Gastroesophageal sphincter (tissue), 4 donors: Measurements from ENCODE around the gene KCP. TPM values are rescaled to one million over a fixed set of nuclear protein-coding genes. Genes with fewer than 3 reads are reported as not detected.

ENCODE experiments used
- ATAC-seq: fragments of 150-250 bp; one replicate; pipeline ENCODE4 v1.9.1; 2016; ENCODE audit warnings: mild to moderate bottlenecking, moderate library complexity
- H3K27ac ChIP-seq, 4 donors: fragments of 200-600 bp; sonication (generic) in 3 of 4; 1 replicate in 3 of 4; 2 replicates in 1 of 4; pipeline ENCODE4 v1.5.1; 2016 to 2019
- H3K27me3 ChIP-seq: fragments of 200-600 bp; sonication (generic); one replicate; pipeline ENCODE4 v1.5.1; 2019
- H3K36me3 ChIP-seq, 2 donors: fragments of 200-600 bp; sonication (generic); one replicate each; pipeline ENCODE4 v1.5.1; 2019; ENCODE audit warnings: control low read depth in 1 of 2
- H3K4me1 ChIP-seq, 3 donors: fragments of 200-600 bp; sonication (generic); 1 replicate in 2 of 3; 2 replicates in 1 of 3; pipeline ENCODE4 v1.5.1; 2016 to 2019; ENCODE audit warnings: control low read depth in 2 of 3
- H3K4me3 ChIP-seq, 2 donors: fragments of 200-600 bp; sonication (generic); one replicate each; pipeline ENCODE4 v1.5.1; 2019; ENCODE audit warnings: mild to moderate bottlenecking in 1 of 2, moderate library complexity in 1 of 2
- H3K9me3 ChIP-seq, 3 donors: fragments of 200-600 bp; sonication (generic); one replicate each; pipeline ENCODE4 v1.5.1; 2017 to 2019; ENCODE audit warnings: control low read depth in 2 of 3
- CTCF ChIP-seq, 4 experiments: fragments of 200-600 bp in 2 of 4; fragments of 450-650 bp in 2 of 4; sonication (generic) in 1 of 4; IDR thresholded peaks; one replicate each; pipeline ENCODE4 v1.5.1; 2017 to 2019; ENCODE audit warnings: antibody characterized with exemption in 4 of 4, mild to moderate bottlenecking in 2 of 4, moderate library complexity in 2 of 4
- EP300 ChIP-seq: sonication (generic); formaldehyde crosslinking; IDR thresholded peaks from one replicate; pipeline ENCODE4 v1.6.1; 2017; ENCODE audit warnings: antibody characterized with exemption, mild to moderate bottlenecking
- POLR2A ChIP-seq, 2 donors: fragments of 450-650 bp; IDR thresholded peaks; one replicate each; pipeline ENCODE4 v1.6.1; 2017; ENCODE audit warnings: antibody characterized with exemption in 2 of 2, mild to moderate bottlenecking in 2 of 2, moderate library complexity in 1 of 2
- POLR2AphosphoS5 ChIP-seq: sonication (generic); formaldehyde crosslinking; IDR thresholded peaks from one replicate; pipeline ENCODE4 v1.6.1; 2017; ENCODE audit warnings: antibody characterized with exemption
- WGBS, 2 donors: methylation state at CpG; one replicate each; pipeline ENCODE4 v1.1.5; 2018; ENCODE audit warnings: low coverage in 1 of 2; 5-methylcytosine and 5-hydroxymethylcytosine counted together
- total RNA-seq, 4 donors: library from RNA; depleted of rRNA; stranded (reverse); fragments of >200 nt; gene quantifications; one replicate each; pipeline ENCODE4 v1.1.0, GENCODE V29; 2016

Gene KCP
- total RNA-seq, 4 donors from 2014 or later: 0.31 to 0.67 TPM; not detected in 2

GRCh38 chr7:128941946-128942526, 31.5 kb upstream of the KCP start:
- H3K27me3 ChIP-seq: peaks cover 51% of the 10 kb centered on the region
- H3K27ac ChIP-seq: no peak overlapping the region
- peaks cover 0 to 21% (median 10%) of the 10 kb centered on the region in 3 donors for H3K4me1 ChIP-seq
- H3K4me3 ChIP-seq: no peak overlapping the region
- TF ChIP-seq CTCF (IDR thresholded peaks at IDR 0.05): no peak
- TF ChIP-seq POLR2A (IDR thresholded peaks at IDR 0.05): no peak
- TF ChIP-seq POLR2AphosphoS5: no peak
- TF ChIP-seq EP300: no peak
- 85 to 89% methylated on average over 7 to 11 of the region's 16 CpGs for WGBS, 2 donors
- no peaks in the 10 kb centered on the region for H3K9me3 ChIP-seq
- no peaks in the 10 kb centered on the region for H3K36me3 ChIP-seq
- ATAC-seq: no peak

- H3K27ac ChIP-seq: peak overlapping the region in 1 of 4 donors; percentile 19
- H3K36me3 ChIP-seq: no peaks in the 10 kb centered on the region
- no peak for ATAC-seq
- no peak overlapping the region for H3K4me3 ChIP-seq
- no peaks in the 10 kb centered on the region for H3K9me3 ChIP-seq
- peaks cover 0 to 21% (median 10%) of the 10 kb centered on the region in 3 donors for H3K4me1 ChIP-seq
- H3K27me3 ChIP-seq: peaks cover 56% of the 10 kb centered on the region
- WGBS, 2 donors: 93 to 98% methylated on average over 6 to 7 of the region's 15 CpGs
- TF ChIP-seq POLR2A (IDR thresholded peaks at IDR 0.05) (no peak), CTCF (IDR thresholded peaks at IDR 0.05) (no peak), POLR2AphosphoS5 (no peak), EP300 (no peak)
Observed at GRCh38 chr7:128941323-128941890, 30.9 kb upstream of the KCP start.

- peak; percentile 31 for ATAC-seq
- WGBS, 2 donors: 59 to 85% methylated on average over 2 to 4 of the region's 20 CpGs
- Histone ChIP-seq H3K4me3 (peak overlapping the region in 1 of 2 donors; percentile 58), H3K4me1 (peaks cover 0 to 21% (median 10%) of the 10 kb centered on the region in 3 donors), H3K27ac (peak overlapping the region in 1 of 4 donors; percentile 47), H3K9me3 (no peaks in the 10 kb centered on the region), H3K36me3 (no peaks in the 10 kb centered on the region), H3K27me3 (peaks cover 56% of the 10 kb centered on the region)
- no peak for TF ChIP-seq POLR2AphosphoS5
Observed at GRCh38 chr7:128940494-128941322, 30.2 kb upstream of the KCP start.

- ATAC-seq: no peak
- Histone ChIP-seq H3K9me3 (no peaks in the 10 kb centered on the region), H3K4me1 (peaks cover 0 to 21% (median 10%) of the 10 kb centered on the region in 3 donors), H3K27me3 (peaks cover 61% of the 10 kb centered on the region), H3K36me3 (no peaks in the 10 kb centered on the region), H3K4me3 (peak overlapping the region in 1 of 2 donors; percentile 58), H3K27ac (peak overlapping the region in 2 of 4 donors; percentile 3 to 47)
- TF ChIP-seq POLR2AphosphoS5 (no peak), CTCF (IDR thresholded peaks at IDR 0.05) (no peak), EP300 (no peak), POLR2A (IDR thresholded peaks at IDR 0.05) (no peak)
- WGBS, 2 donors: 73% methylated on average over 4 of the region's 18 CpGs; no CpG with 5 or more reads in 1 of the 2 donors
Observed at GRCh38 chr7:128939861-128940410, 29.4 kb upstream of the KCP start.
